SW480 (cell line): ENCODE measurements around the gene SLC4A1AP.
"Not testable (repeated sequence)": the region's sequence is repeated elsewhere in the genome, so short reads cannot be mapped to it uniquely, and the experiment has no call there.

Experiments
- DNase-seq: peaks from one replicate; pipeline ENCODE4 v3.0.0-alpha.2; 2016; ENCODE audit warnings: low spot score

SLC4A1AP gene

DNA sequence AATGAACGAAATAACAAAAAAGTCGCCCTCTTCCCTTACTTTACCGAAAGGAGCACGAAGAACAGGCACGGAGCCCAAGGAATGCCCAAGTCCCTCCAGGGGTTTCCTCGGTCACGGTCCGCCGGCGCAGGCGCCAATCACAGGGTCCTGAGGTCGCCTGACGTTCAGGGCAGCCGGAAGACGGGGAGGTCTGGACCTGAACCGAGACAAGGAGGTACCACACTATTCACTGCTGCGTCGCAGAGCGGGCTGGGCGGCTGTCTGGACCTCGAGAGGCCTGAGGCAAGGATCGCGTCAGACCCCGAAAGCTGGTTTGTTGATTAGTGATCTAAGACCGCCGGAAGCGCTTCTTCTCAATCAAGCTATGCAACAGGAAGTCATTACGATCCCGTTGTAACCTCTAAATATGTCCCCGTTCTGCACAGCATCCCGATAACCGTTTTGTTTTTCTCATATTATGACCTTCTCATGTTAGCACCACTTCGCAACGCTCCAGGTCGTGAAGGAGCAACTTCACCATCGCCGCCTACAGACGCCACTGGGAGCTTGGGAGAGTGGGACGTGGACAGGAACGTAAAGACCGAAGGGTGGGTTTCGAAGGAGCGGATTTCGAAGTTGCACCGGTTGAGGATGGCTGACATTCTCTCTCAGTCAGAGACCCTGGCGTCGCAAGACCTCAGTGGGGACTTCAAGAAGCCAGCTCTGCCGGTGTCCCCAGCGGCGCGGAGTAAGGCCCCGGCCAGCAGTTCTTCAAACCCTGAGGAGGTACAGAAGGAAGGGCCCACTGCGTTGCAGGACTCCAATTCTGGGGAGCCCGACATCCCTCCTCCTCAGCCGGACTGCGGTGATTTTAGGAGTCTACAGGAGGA lies at the start of gene SLC4A1AP, which contains the start of gene SUPT7L:
Gene SLC4A1AP, plus strand, starts transcription at position 605 of the 869 bp plus-strand sequence. Its CDS starts 26 bp downstream, at position 631.
Gene SUPT7L, minus strand, starts transcription at position 330 of the 869 bp plus-strand sequence. CDS start 1,422 bp downstream, outside the sequence.
- peak; percentile 91 for DNase-seq

GRCh38 chr2:27613985-27614384 lies 49.7 kb upstream of the SLC4A1AP start:
- no peak for DNase-seq

- no peak for DNase-seq
Measured at GRCh38 chr2:27615316-27615715, 48.4 kb upstream of the SLC4A1AP start.

- DNase-seq: no peak
Measured at GRCh38 chr2:27621524-27621923, 42.2 kb upstream of the SLC4A1AP start.

DNA sequence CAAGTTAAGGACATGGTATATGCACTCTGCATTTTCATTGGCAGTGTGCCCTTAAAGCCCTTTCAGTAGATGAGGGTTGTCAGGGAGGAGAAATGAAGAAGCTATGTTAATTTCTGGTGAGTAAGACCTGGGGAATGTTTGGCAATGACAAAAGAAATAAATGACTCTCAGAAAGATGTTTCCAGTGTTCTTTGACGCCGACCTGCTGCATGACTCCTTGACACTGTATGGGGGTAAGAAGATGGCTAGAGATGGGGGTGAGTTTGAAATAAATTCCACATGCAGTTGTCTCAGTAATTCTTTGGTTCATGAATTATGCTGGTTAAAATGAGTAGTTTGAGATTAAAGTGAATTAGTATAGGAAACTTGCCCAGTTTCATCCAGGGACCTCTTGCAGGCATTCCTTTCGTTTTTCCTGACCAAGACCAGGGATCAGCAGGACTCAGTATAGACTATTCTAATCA lies 40.7 kb upstream of the SLC4A1AP start:
- no peak for DNase-seq

DNA sequence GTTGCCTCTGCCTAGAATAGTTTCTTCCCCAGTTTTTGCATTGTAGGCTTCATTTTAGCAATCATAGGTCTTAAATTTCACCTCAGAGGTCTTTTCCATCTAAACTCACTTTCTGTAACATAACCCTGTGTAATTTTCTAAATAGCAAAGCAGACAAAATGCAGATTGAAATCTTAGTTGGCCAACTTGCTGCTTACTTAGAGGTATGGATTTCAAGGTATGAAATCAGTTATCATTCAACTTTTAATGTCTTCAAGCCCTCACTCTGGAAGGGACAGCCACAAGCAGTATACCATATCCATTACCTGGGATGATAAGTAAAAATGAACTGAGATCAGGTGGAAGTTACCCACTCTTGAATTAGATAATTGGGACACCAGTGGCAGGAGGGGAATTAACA lies 38.7 kb upstream of the SLC4A1AP start:
- no peak for DNase-seq

GRCh38 chr2:27626323-27626722 lies 37.4 kb upstream of the SLC4A1AP start:
- not testable (repeated sequence) for DNase-seq

GRCh38 chr2:27626921-27627320 lies 36.8 kb upstream of the SLC4A1AP start:
- DNase-seq: not testable (repeated sequence)

DNA sequence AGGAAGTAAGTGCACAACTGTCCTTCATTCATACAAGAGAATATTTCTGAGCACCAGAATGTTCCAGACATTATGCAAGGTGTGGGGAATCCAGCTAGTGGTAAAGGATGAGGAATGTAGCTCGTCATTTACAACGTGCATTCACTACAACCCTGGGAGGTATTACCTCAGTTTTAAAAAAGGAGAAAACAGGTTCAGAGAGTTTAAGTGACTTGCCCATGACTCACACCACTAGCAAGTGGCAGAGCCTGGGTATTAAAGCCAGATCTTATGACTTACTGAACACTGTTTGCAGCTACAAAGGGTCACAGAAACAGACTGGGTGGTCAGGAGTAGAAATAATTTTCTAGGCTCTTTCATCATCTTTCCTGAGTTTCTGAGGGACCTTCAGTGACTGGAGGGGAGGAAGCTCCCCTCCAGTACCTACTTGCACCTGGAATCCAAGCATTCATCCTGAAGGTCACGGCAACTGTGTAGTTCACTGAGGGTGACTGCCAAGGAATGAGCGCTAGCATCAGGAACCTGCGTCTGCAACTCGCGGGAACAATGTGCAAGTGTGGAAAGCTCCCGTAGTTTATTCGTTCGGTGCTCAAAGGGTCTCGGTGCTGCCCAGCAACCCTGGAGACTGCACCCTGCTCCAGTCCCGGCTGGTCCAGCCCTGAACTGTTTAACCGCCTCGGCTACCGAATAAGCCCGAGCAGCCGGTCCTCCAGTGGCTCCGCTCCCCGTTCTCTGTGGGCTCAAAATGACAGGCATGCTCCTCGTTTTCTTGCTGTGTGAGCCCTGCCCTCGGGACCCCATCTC lies 35.5 kb upstream of the SLC4A1AP start:
- DNase-seq: peak; percentile 73

GRCh38 chr2:27628767-27629709 lies 34.7 kb upstream of the SLC4A1AP start, which contains the start of the genes CCDC121 and GPN1:
TSS of gene CCDC121 (minus strand) at chr2:27629012. CDS start at chr2:27627799, 1,213 bp downstream.
TSS of gene GPN1 (plus strand) at chr2:27629050. CDS start at chr2:27629059, 9 bp downstream.
- peak; percentile 95 for DNase-seq

DNA sequence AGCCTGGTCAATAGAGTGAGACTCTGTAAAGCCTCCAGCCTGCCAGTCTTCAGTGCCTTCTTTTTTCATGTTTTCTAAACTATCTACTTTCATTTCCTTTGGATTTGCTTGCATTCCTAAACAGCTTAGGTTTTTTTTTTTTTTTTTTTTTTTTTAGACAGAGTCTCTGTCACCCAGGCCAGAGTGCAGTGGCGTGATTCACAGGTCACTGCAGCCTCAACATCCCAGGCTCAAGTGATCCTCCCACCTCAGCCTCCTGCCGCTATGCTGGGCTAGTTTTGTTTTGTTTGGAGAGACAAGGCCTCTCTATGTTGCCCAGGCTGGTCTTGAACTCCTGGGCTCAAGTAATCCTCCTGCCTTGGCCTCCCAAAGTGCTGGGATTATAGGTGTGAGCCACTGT lies 33.4 kb upstream of the SLC4A1AP start:
- DNase-seq: not testable (repeated sequence)

DNA sequence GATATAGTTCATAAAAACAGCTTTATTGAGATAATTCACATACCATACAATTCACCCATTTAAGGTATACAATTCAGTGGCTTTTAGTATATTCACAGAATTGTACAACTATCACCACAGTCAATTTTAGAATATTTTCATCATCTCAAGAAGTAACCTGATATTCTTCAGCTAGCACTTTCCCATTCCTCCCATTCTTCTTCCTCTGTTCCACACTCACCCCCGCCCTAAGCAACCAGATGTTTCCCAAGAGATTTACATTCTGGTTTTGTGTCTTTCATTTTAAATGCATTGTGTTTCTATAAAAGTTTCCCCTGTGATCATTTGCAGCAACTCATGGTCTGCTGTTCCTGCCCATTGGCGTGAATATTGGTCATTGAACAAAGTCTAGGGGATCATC lies 29.4 kb upstream of the SLC4A1AP start:
- DNase-seq: no peak

GRCh38 chr2:27636766-27637165 lies 26.9 kb upstream of the SLC4A1AP start:
- no peak for DNase-seq

GRCh38 chr2:27638037-27638637 lies 25.6 kb upstream of the SLC4A1AP start:
- peak; percentile 5 for DNase-seq

DNA sequence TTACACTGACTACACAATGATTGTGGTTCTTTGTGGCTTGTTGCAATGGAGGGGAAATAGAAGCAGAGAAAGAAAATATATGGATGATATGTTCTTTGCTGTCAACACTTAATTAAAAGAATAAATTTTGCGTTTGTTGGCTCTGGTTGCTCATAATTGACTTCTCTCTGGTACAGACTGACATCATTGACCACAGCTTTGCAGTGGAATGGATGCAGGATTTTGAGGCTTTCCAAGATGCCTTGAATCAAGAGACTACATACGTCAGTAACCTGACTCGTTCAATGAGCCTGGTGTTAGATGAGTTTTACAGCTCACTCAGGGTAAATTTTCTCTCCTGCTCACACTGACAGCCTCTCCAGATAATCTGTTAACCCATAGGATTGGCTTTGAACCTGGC lies 25.0 kb upstream of the SLC4A1AP start:
- DNase-seq: no peak

DNA sequence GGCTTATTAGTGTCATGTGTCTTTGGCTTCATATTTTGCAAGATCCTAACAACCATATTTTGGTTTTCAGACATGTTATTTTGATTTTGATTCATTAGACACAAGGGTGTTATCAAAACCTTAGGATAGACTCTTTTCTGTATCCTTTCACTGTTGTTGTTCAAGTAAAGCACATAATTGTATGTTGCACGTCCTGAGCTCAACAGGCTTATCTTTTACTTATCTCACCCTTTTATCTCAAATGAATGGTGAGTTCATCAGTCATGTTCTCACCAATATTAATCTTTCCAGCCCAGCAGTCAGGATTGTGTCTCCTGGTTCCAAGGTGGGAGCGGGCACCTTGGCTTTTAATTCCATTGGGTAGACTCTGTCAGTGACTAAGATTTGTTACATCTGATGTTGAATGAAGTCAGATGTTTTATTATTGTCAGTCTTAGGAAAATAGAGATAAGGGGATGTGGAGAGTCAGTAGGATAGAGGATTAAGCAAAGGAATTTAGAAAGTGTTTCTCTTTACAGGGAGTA lies 22.9 kb upstream of the SLC4A1AP start:
- no peak for DNase-seq

- DNase-seq: no peak
Measured at GRCh38 chr2:27645197-27645596, 18.5 kb upstream of the SLC4A1AP start.

GRCh38 chr2:27647289-27647688 lies 16.4 kb upstream of the SLC4A1AP start:
- DNase-seq: no peak

- no peak for DNase-seq
Measured at GRCh38 chr2:27647737-27648136, 16.0 kb upstream of the SLC4A1AP start.

DNA sequence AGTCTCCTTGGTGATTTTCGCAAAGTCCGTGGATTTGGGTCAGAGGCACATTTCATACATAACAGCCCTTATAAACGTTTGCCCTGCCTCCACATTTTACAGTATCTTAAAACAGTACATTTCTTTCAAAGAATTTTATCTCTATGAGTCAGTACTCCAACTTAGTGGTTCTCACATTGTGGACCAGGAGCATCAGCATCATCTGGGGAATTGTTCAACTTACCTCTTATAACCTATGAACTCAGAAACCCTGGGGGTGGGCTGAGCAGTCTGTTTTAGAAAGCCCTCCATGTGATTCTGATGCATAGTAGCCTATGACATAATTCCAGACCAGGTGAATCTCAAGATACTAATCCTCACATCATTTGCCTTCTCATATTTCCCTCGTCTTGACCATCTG lies 12.6 kb upstream of the SLC4A1AP start:
- no peak for DNase-seq

- DNase-seq: no peak
Measured at GRCh38 chr2:27652341-27652740, 11.3 kb upstream of the SLC4A1AP start.
